Panc1 (cell line): ENCODE measurements around the gene LDB3. TPM values are rescaled to one million over a fixed set of nuclear protein-coding genes. Genes with fewer than 3 reads are reported as not detected.

Source experiments
- ATAC-seq: fragments of 200-7000 bp; cut with Tn5 transposase; 2 replicates; pipeline ENCODE4 v1.9.1; 2020; ENCODE audit warnings: mild to moderate bottlenecking, moderate library complexity
- BruUV-seq: library from RNA; stranded (reverse); fragments of 400-500 nt; replicated peaks from 2 replicates; lab custom pipeline; 2021; lab: Mats Ljungman, UMichigan
- CTCF ChIA-PET: fragments of 300-600 bp; sonication (Branson Sonifier 250); formaldehyde crosslinking; loops from one replicate; lab custom pipeline; 2022; ENCODE audit warnings: antibody characterized with exemption; lab: Charles Lee
- POLR2A ChIA-PET: fragments of 300-600 bp; sonication (Branson Sonifier 250); formaldehyde crosslinking; loops from one replicate; lab custom pipeline; 2022; ENCODE audit warnings: antibody characterized with exemption; lab: Charles Lee
- DNase-seq: peaks from one replicate; pipeline ENCODE4 v3.0.0-alpha.2; 2010; ENCODE audit warnings: low read depth, low spot score
- H3K27ac ChIP-seq: 2 replicates; pipeline ENCODE4 v1.5.1; 2011; ENCODE audit warnings: mild to moderate bottlenecking, low read length, inconsistent platforms
- H3K27me3 ChIP-seq: fragments of 200-500 bp; sonication (Bioruptor generic); 2 replicates; pipeline ENCODE4 v1.6.0; 2014; ENCODE audit warnings: low read length, inconsistent platforms; ENCODE audit not compliant: control insufficient read depth, insufficient read depth
- H3K36me3 ChIP-seq: fragments of 200-500 bp; sonication (Bioruptor generic); 2 replicates; pipeline ENCODE4 v1.5.1; 2014; ENCODE audit warnings: inconsistent platforms, mild to moderate bottlenecking, low read length, moderate library complexity; ENCODE audit not compliant: control insufficient read depth, insufficient read depth
- H3K4me1 ChIP-seq: 2 replicates; pipeline ENCODE4 v1.5.1; 2011; ENCODE audit warnings: inconsistent platforms, mild to moderate bottlenecking, low read length, moderate library complexity; ENCODE audit not compliant: control insufficient read depth, insufficient read depth
- H3K4me3 ChIP-seq, 2 experiments: 2 replicates each; pipeline ENCODE4 v1.5.1; 2011 to 2012; ENCODE audit warnings: low read depth in 2 of 2, low read length in 2 of 2, mild to moderate bottlenecking in 2 of 2, inconsistent platforms in 1 of 2, moderate library complexity in 1 of 2
- H3K9me3 ChIP-seq: fragments of 200-500 bp; sonication (Bioruptor generic); 2 replicates; pipeline ENCODE4 v1.5.1; 2014; ENCODE audit warnings: low read depth, mild to moderate bottlenecking, inconsistent platforms, low read length, moderate library complexity; ENCODE audit not compliant: control insufficient read depth, insufficient read depth
- POLR2AphosphoS5 ChIP-seq: IDR thresholded peaks from 2 replicates; pipeline ENCODE4 v1.6.1; 2012; ENCODE audit warnings: mild to moderate bottlenecking, low read depth, low read length, moderate library complexity
- SIN3A ChIP-seq: IDR thresholded peaks from 2 replicates; pipeline ENCODE4 v1.6.1; 2012; ENCODE audit warnings: low read depth, mild to moderate bottlenecking, low read length, moderate library complexity, borderline replicate concordance; ENCODE audit not compliant: insufficient read depth
- TCF7L2 ChIP-seq: IDR thresholded peaks from 2 replicates; pipeline ENCODE4 v1.6.1; 2011; ENCODE audit warnings: mild to moderate bottlenecking, low read depth, low read length, inconsistent platforms
- in situ Hi-C: cut with HindIII; loops from 2 replicates; pipeline ENCODE4 v1.10.0; 2016; ENCODE audit warnings: low sequenced_read_pairs, low pct_unique_long_range_greater_than_20kb
- intact Hi-C: fragments of 100-400 bp; cut with micrococcal nuclease; formaldehyde crosslinking; loops from one replicate; pipeline ENCODE4 v1.10.0; 2022; ENCODE audit not compliant: unreplicated experiment
- total RNA-seq: library from RNA; stranded (reverse); gene quantifications from one replicate; pipeline ENCODE4 v1.2.1, GENCODE V29; 2021; ENCODE audit not compliant: unreplicated experiment
- TF ChIP-seq, protein P1 (sequence below), 2 experiments: IDR thresholded peaks; 2 replicates each; pipeline ENCODE4 v1.6.1; 2011 to 2012; ENCODE audit warnings: low read depth in 2 of 2, control low read depth in 1 of 2, low read length in 1 of 2, mild to moderate bottlenecking in 1 of 2, moderate library complexity in 1 of 2; ENCODE audit not compliant: insufficient read depth in 1 of 2
- TF ChIP-seq, protein P2 (sequence below): fragments of 450-650 bp; IDR thresholded peaks from 2 replicates; pipeline ENCODE4 v1.5.1; 2017; ENCODE audit warnings: mild to moderate bottlenecking

The LDB3 gene
- total RNA-seq, 1 experiment from 2014 or later, result 0.15 TPM

DNA sequence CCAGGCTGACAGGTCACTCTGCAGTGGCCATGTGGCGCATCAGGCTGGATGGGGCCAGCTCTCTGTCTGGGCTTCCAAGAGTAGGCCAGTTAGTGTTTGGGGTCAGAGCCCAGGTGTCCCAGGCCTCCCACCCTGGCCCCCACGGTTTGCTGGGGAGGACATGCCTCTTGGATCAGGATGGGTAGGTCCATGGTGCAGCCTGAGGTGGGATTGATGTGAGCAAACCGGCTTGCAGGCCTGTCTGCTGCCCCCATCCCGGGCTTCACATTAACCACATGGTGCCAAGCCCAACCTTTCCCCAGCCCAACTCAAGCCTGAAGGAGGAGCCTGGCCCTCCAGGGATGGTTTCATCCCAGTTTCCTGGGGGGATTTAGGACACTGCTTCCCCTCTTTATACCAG, 39.2 kb downstream of the LDB3 start:
- no TSS peak for BruUV-seq
- H3K27me3 ChIP-seq, result no peaks in the 10 kb centered on the region
- no peak overlapping the region for H3K4me3 ChIP-seq
- intact Hi-C loops, result no loop called here
- H3K4me1 ChIP-seq, result peaks cover 18% of the 10 kb centered on the region
- in situ Hi-C loops, result no loop called here
- ChIA-PET POLR2A (interaction anchor here (0.6 kb wide), 1 partner anchor 771 kb away, joined by 6 read pairs; no protein-coding TSS in a partner anchor), CTCF (no interaction called here)
- no peak overlapping the region for H3K27ac ChIP-seq
- H3K36me3 ChIP-seq, result no peaks in the 10 kb centered on the region
- TF ChIP-seq, protein P1, sequence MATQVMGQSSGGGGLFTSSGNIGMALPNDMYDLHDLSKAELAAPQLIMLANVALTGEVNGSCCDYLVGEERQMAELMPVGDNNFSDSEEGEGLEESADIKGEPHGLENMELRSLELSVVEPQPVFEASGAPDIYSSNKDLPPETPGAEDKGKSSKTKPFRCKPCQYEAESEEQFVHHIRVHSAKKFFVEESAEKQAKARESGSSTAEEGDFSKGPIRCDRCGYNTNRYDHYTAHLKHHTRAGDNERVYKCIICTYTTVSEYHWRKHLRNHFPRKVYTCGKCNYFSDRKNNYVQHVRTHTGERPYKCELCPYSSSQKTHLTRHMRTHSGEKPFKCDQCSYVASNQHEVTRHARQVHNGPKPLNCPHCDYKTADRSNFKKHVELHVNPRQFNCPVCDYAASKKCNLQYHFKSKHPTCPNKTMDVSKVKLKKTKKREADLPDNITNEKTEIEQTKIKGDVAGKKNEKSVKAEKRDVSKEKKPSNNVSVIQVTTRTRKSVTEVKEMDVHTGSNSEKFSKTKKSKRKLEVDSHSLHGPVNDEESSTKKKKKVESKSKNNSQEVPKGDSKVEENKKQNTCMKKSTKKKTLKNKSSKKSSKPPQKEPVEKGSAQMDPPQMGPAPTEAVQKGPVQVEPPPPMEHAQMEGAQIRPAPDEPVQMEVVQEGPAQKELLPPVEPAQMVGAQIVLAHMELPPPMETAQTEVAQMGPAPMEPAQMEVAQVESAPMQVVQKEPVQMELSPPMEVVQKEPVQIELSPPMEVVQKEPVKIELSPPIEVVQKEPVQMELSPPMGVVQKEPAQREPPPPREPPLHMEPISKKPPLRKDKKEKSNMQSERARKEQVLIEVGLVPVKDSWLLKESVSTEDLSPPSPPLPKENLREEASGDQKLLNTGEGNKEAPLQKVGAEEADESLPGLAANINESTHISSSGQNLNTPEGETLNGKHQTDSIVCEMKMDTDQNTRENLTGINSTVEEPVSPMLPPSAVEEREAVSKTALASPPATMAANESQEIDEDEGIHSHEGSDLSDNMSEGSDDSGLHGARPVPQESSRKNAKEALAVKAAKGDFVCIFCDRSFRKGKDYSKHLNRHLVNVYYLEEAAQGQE (IDR thresholded peaks at IDR 0.05; ENCODE audit: insufficient read depth in 1 of 2, low read depth in 2 of 2, low read length in 1 of 2), result no peak
- TF ChIP-seq, protein P2, sequence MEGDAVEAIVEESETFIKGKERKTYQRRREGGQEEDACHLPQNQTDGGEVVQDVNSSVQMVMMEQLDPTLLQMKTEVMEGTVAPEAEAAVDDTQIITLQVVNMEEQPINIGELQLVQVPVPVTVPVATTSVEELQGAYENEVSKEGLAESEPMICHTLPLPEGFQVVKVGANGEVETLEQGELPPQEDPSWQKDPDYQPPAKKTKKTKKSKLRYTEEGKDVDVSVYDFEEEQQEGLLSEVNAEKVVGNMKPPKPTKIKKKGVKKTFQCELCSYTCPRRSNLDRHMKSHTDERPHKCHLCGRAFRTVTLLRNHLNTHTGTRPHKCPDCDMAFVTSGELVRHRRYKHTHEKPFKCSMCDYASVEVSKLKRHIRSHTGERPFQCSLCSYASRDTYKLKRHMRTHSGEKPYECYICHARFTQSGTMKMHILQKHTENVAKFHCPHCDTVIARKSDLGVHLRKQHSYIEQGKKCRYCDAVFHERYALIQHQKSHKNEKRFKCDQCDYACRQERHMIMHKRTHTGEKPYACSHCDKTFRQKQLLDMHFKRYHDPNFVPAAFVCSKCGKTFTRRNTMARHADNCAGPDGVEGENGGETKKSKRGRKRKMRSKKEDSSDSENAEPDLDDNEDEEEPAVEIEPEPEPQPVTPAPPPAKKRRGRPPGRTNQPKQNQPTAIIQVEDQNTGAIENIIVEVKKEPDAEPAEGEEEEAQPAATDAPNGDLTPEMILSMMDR, result no peak
- TF ChIP-seq POLR2AphosphoS5 (no peak), TCF7L2 (no peak), SIN3A (no peak)
- DNase-seq, result no peak
- no peak for ATAC-seq
- H3K9me3 ChIP-seq, result no peaks in the 10 kb centered on the region

DNA sequence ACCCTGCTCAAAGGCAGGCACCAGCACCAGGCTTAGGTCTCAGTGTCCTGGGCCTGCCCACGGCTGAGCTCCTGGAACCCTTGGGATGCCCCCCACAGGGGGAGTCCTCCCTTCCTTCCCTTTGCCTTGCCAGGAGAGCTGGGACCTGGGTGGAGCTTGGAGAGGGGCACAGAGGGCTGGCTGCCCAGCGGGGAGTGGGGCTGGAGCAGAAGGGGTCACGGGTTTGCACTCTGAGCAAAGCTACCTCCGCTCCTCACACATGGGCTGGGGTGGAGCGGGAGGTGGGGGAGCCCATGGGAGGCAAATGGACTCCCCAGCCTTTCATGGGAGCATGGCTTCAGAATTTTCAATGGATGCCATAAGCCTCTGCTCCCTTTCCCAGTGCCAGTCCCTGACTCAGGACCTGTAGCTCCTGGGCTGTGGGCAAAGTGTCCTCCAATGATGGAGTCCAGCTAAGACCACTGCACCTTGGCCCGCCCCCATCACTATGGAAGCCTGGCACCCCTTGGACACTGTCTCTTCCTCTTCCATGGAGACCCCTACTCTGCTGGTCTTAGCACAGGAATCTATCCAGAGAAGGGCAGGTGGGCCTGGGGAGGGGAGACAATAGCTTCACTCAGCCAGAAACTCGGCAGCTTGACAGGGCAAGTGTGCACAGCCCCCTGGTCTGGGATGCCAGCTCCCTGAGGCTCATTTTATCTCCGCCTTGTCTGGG, 39.9 kb downstream of the LDB3 start:
- intact Hi-C loops, result no loop called here
- ChIA-PET CTCF (no interaction called here), POLR2A (interaction anchor here (0.5 to 0.6 kb wide), 4 partner anchors 11 to 772 kb away, joined by 3 to 6 read pairs (median 3); no protein-coding TSS in a partner anchor)
- no peaks in the 10 kb centered on the region for H3K9me3 ChIP-seq
- DNase-seq, result no peak
- peaks cover 18% of the 10 kb centered on the region for H3K4me1 ChIP-seq
- no peak overlapping the region for H3K27ac ChIP-seq
- in situ Hi-C loops, result no loop called here
- H3K27me3 ChIP-seq, result no peaks in the 10 kb centered on the region
- TF ChIP-seq, protein P2, result no peak
- TF ChIP-seq, protein P1 (IDR thresholded peaks at IDR 0.05; ENCODE audit: insufficient read depth in 1 of 2, low read depth in 2 of 2, low read length in 1 of 2), result no peak
- TF ChIP-seq TCF7L2 (no peak), POLR2AphosphoS5 (no peak), SIN3A (no peak)
- H3K36me3 ChIP-seq, result no peaks in the 10 kb centered on the region
- H3K4me3 ChIP-seq, result no peak overlapping the region
- no TSS peak for BruUV-seq
- ATAC-seq, result no peak
